ENCODE results near the gene FRMD4A.

DNA sequence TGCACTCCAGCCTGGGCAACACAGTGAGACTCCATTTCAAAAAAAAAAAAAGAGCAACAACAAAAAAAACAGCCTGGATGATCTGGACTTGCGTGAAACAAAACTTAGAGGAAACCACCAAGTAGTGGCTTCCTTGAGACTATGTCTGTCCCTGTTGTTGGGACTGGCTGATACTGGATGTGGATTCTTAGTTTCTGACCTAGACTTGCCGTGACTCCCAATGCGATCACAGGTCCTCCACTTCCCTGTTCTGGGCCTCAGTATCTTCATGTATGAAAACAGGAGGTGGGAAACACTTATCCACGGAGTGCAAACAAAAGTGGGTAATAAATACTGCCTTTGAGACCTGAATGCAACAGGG, 618.3 kb downstream of the FRMD4A start:
- TF ChIP-seq, protein P1, sequence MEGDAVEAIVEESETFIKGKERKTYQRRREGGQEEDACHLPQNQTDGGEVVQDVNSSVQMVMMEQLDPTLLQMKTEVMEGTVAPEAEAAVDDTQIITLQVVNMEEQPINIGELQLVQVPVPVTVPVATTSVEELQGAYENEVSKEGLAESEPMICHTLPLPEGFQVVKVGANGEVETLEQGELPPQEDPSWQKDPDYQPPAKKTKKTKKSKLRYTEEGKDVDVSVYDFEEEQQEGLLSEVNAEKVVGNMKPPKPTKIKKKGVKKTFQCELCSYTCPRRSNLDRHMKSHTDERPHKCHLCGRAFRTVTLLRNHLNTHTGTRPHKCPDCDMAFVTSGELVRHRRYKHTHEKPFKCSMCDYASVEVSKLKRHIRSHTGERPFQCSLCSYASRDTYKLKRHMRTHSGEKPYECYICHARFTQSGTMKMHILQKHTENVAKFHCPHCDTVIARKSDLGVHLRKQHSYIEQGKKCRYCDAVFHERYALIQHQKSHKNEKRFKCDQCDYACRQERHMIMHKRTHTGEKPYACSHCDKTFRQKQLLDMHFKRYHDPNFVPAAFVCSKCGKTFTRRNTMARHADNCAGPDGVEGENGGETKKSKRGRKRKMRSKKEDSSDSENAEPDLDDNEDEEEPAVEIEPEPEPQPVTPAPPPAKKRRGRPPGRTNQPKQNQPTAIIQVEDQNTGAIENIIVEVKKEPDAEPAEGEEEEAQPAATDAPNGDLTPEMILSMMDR (IDR thresholded peaks at IDR 0.05) = no peak
- TF ChIP-seq ZFX (IDR thresholded peaks at IDR 0.05; ENCODE audit: borderline replicate concordance) = no peak
